H1 (cell line): ENCODE results near the gene S100A12. TPM values are rescaled to one million over a fixed set of nuclear protein-coding genes. Genes with fewer than 3 reads are reported as not detected.

Experiments
- CTCF ChIA-PET: fragments of 300-600 bp; sonication (Branson Sonifier 250); formaldehyde crosslinking; loops from one replicate; lab custom pipeline; 2021; ENCODE audit not compliant: partially characterized antibody; lab: Charles Lee
- POLR2A ChIA-PET: fragments of 300-600 bp; sonication (Branson Sonifier 250); formaldehyde crosslinking; loops from one replicate; lab custom pipeline; 2021; ENCODE audit warnings: inconsistent platforms; ENCODE audit not compliant: partially characterized antibody; lab: Charles Lee
- DNase-seq, 2 experiments: peaks; one replicate each; pipeline versions ENCODE4 v3.0.0 to v3.0.0-alpha.2; 2010 to 2022; ENCODE audit warnings: low spot score in 2 of 2, low read depth in 1 of 2, mixed read lengths in 1 of 2
- FAIRE-seq: peaks from 2 replicates; lab custom pipeline; 2011; peaks lifted over from hg19 to GRCh38; lab: Jason Lieb, UNC
- H2AFZ ChIP-seq: 2 replicates; pipeline ENCODE4 v1.8.1; 2012; ENCODE audit warnings: low read length, inconsistent platforms
- H2AK5ac ChIP-seq: 2 replicates; pipeline ENCODE4 v1.6.1; 2013; ENCODE audit warnings: low read depth, low read length
- H2BK120ac ChIP-seq: replicated peaks from 2 replicates; pipeline ENCODE3; 2013; ENCODE audit warnings: low read depth, low read length, inconsistent platforms
- H2BK12ac ChIP-seq: 2 replicates; pipeline ENCODE4 v1.6.1; 2013; ENCODE audit warnings: low read depth, low read length
- H2BK15ac ChIP-seq: 2 replicates; pipeline ENCODE4 v1.6.1; 2013; ENCODE audit warnings: low read length
- H2BK20ac ChIP-seq: 2 replicates; pipeline ENCODE4 v1.6.1; 2013; ENCODE audit warnings: low read length
- H2BK5ac ChIP-seq: 2 replicates; pipeline ENCODE4 v1.6.1; 2013; ENCODE audit warnings: low read depth, low read length
- H3K14ac ChIP-seq: 2 replicates; pipeline ENCODE4 v1.6.1; 2013; ENCODE audit warnings: inconsistent platforms; ENCODE audit not compliant: insufficient read length
- H3K18ac ChIP-seq: 2 replicates; pipeline ENCODE4 v1.6.1; 2013; ENCODE audit warnings: low read length; ENCODE audit errors: extremely low read depth
- H3K23ac ChIP-seq: 2 replicates; pipeline ENCODE4 v1.6.1; 2013; ENCODE audit warnings: inconsistent platforms; ENCODE audit not compliant: insufficient read length
- H3K23me2 ChIP-seq: 2 replicates; pipeline ENCODE4 v1.6.1; 2013; ENCODE audit warnings: low read depth, low read length
- H3K27ac ChIP-seq: 2 replicates; pipeline ENCODE4 v1.6.1; 2011; ENCODE audit warnings: low read depth, low read length, inconsistent platforms
- H3K27me3 ChIP-seq, 4 experiments: replicated peaks in 1 of 4; 1 replicate in 1 of 4; 2 replicates in 3 of 4; pipeline versions ENCODE4 v1.6.1 to v1.8.1; 2011 to 2013; ENCODE audit warnings: low read length in 3 of 4, mild to moderate bottlenecking in 3 of 4, inconsistent platforms in 2 of 4, mixed read lengths in 2 of 4, moderate library complexity in 1 of 4; ENCODE audit not compliant: control insufficient read depth in 3 of 4, insufficient read depth in 3 of 4; ENCODE audit errors: extremely low read depth in 1 of 4
- H3K36me3 ChIP-seq, 4 experiments: 2 replicates each; pipeline versions ENCODE4 v1.6.1 to v1.8.1; 2011 to 2013; ENCODE audit warnings: mild to moderate bottlenecking in 4 of 4, low read length in 3 of 4, moderate library complexity in 2 of 4, control low read depth in 1 of 4, inconsistent platforms in 1 of 4; ENCODE audit not compliant: insufficient read depth in 4 of 4, control insufficient read depth in 2 of 4
- H3K4ac ChIP-seq: replicated peaks from 2 replicates; pipeline ENCODE3; 2013; ENCODE audit warnings: low read length, low read depth, mixed read lengths, inconsistent platforms; ENCODE audit not compliant: insufficient read length
- H3K4me1 ChIP-seq, 4 experiments: replicated peaks in 1 of 4; 1 replicate in 1 of 4; 2 replicates in 3 of 4; pipeline versions ENCODE4 v1.6.1 to v1.8.1; 2011 to 2013; ENCODE audit warnings: low read length in 3 of 4, inconsistent platforms in 2 of 4, mixed read lengths in 1 of 4; ENCODE audit not compliant: insufficient read depth in 4 of 4, control insufficient read depth in 3 of 4
- H3K4me2 ChIP-seq, 2 experiments: 2 replicates each; pipeline versions ENCODE4 v1.6.1 to v1.8.1; 2011 to 2013; ENCODE audit warnings: low read depth in 2 of 2, low read length in 2 of 2, control low read depth in 1 of 2, inconsistent platforms in 1 of 2, mild to moderate bottlenecking in 1 of 2; ENCODE audit not compliant: insufficient read depth in 1 of 2
- H3K4me3 ChIP-seq, 4 experiments: fragments of 200-600, 300-600 bp in 1 of 4; sonication (generic), shearing (Covaris generic), sonication (Bioruptor Twin) in 1 of 4; 2 replicates each; pipeline versions ENCODE4 v1.5.1 to v1.8.1; 2011 to 2016; ENCODE audit warnings: low read length in 4 of 4, low read depth in 3 of 4, control low read depth in 2 of 4, inconsistent platforms in 2 of 4, mild to moderate bottlenecking in 2 of 4, mixed read lengths in 1 of 4, moderate library complexity in 1 of 4; ENCODE audit not compliant: insufficient read depth in 2 of 4; ENCODE audit errors: extremely low read depth in 1 of 4
- H3K56ac ChIP-seq: replicated peaks from 2 replicates; pipeline ENCODE3; 2013; ENCODE audit warnings: low read depth, mild to moderate bottlenecking, mixed read lengths, low read length, inconsistent platforms; ENCODE audit not compliant: insufficient read length
- H3K79me1 ChIP-seq: 2 replicates; pipeline ENCODE4 v1.6.1; 2013; ENCODE audit warnings: low read depth, low read length, control low read depth
- H3K79me2 ChIP-seq, 2 experiments: 2 replicates each; pipeline versions ENCODE4 v1.6.1 to v1.8.1; 2012 to 2013; ENCODE audit warnings: low read length in 2 of 2, mild to moderate bottlenecking in 2 of 2, inconsistent platforms in 1 of 2; ENCODE audit not compliant: insufficient read depth in 2 of 2, control insufficient read depth in 1 of 2
- H3K9ac ChIP-seq, 4 experiments: replicated peaks in 1 of 4; 1 replicate in 1 of 4; 2 replicates in 3 of 4; pipeline versions ENCODE4 v1.6.1 to v1.8.1; 2011 to 2013; ENCODE audit warnings: low read depth in 3 of 4, low read length in 3 of 4, control low read depth in 2 of 4, mild to moderate bottlenecking in 2 of 4, moderate library complexity in 2 of 4, inconsistent platforms in 1 of 4; ENCODE audit errors: extremely low read depth in 1 of 4
- H3K9me3 ChIP-seq, 2 experiments: 2 replicates each; pipeline versions ENCODE4 v1.6.1 to v1.8.1; 2012 to 2013; ENCODE audit warnings: mild to moderate bottlenecking in 2 of 2, moderate library complexity in 2 of 2, control low read depth in 1 of 2, inconsistent platforms in 1 of 2, low read depth in 1 of 2, low read length in 1 of 2, mixed read lengths in 1 of 2; ENCODE audit not compliant: insufficient read depth in 2 of 2
- H4K20me1 ChIP-seq, 2 experiments: replicated peaks in 1 of 2; 2 replicates each; pipeline versions ENCODE3 to v1.8.1; 2011 to 2013; ENCODE audit warnings: inconsistent platforms in 2 of 2, low read length in 2 of 2, mild to moderate bottlenecking in 1 of 2; ENCODE audit not compliant: insufficient read depth in 2 of 2, control insufficient read depth in 1 of 2
- H4K5ac ChIP-seq: 2 replicates; pipeline ENCODE4 v1.6.1; 2013; ENCODE audit warnings: low read length, low read depth, mixed read lengths, inconsistent platforms; ENCODE audit not compliant: insufficient read length
- H4K8ac ChIP-seq: 2 replicates; pipeline ENCODE4 v1.8.0; 2013; ENCODE audit warnings: mild to moderate bottlenecking, moderate library complexity, low read length, inconsistent platforms; ENCODE audit not compliant: insufficient read depth; ENCODE audit errors: extremely low read depth
- H4K91ac ChIP-seq: replicated peaks from 2 replicates; pipeline ENCODE3; 2013; ENCODE audit warnings: low read length, mixed read lengths, inconsistent platforms; ENCODE audit not compliant: insufficient read length
- HDAC6 ChIP-seq: IDR thresholded peaks from one replicate; pipeline ENCODE4 v1.7.1; 2012; ENCODE audit warnings: low read depth, mild to moderate bottlenecking, inconsistent platforms, low read length, moderate library complexity
- WGBS, 2 experiments: shearing (Covaris generic) in 1 of 2; methylation state at CpG; one replicate each; pipeline versions ENCODE4 v1.1.6 to v1.1.7; 2013 to 2015; ENCODE audit warnings: low lambda C conversion rate in 2 of 2, mixed read lengths in 2 of 2, inconsistent platforms in 1 of 2, low coverage in 1 of 2, missing lambda C conversion rate in 1 of 2; ENCODE audit not compliant: insufficient replicate concordance in 2 of 2, insufficient coverage in 1 of 2, insufficient read length in 1 of 2; ENCODE audit errors: extremely low coverage in 1 of 2, missing lambda C conversion rate in 1 of 2; 5-methylcytosine and 5-hydroxymethylcytosine counted together
- polyA plus RNA-seq, 7 experiments: library from polyadenylated mRNA; depleted of rRNA in 3 of 7; stranded (reverse) in 5 of 7; unstranded in 2 of 7; fragments of >200 nt in 5 of 7; fragments of 200-250 nt in 2 of 7; gene quantifications; 1 replicate in 5 of 7; 2 replicates in 1 of 7; 4 replicates in 1 of 7; pipeline versions ENCODE4 v1.2.1 to v1.2.3, GENCODE V29; 2011 to 2013; ENCODE audit warnings: missing spikeins in 2 of 7, mixed read lengths in 2 of 7
- total RNA-seq: library from RNA; stranded (reverse); fragmentation: NEBNext Ultra II Directional; extraction: Animal tissue kit (Norgen Biotek cat#: 25700); gene quantifications from 2 replicates; pipeline ENCODE4 v1.2.1, GENCODE V29; 2021

Gene S100A12
- total and polyA plus RNA-seq, 2 of the 8 experiments (the other 6 are each of a cell fraction or from before 2014, with no cell fraction given) = not detected

- H3K9me3 ChIP-seq = no peaks in the 10 kb centered on the region
- no peaks in the 10 kb centered on the region for H3K79me2 ChIP-seq
- no peak overlapping the region for H3K23ac ChIP-seq
- no peaks in the 10 kb centered on the region for H3K23me2 ChIP-seq
- H2BK15ac ChIP-seq = no peak overlapping the region
- H3K36me3 ChIP-seq = no peaks in the 10 kb centered on the region
- H2AK5ac ChIP-seq = no peak overlapping the region
- H3K27ac ChIP-seq = no peak overlapping the region
- no peak overlapping the region for H2BK20ac ChIP-seq
- H3K9ac ChIP-seq = no peak overlapping the region
- H2BK120ac ChIP-seq = no peak overlapping the region
- H3K79me1 ChIP-seq = no peaks in the 10 kb centered on the region
- peaks cover 0 to 2% (median 0%) of the 10 kb centered on the region in 4 experiments; a peak in 1 of 7 replicates for H3K27me3 ChIP-seq
- no peaks in the 10 kb centered on the region; a peak in 1 of 7 replicates for H3K4me1 ChIP-seq
- FAIRE-seq = no peak
- H3K56ac ChIP-seq = no peak overlapping the region
- peak in 1 of 2 experiments; percentile 40 for DNase-seq
- no peak overlapping the region for H3K4me2 ChIP-seq
- no peak overlapping the region for H4K8ac ChIP-seq
- H3K18ac ChIP-seq = no peak overlapping the region
- ChIA-PET CTCF (interaction anchor here (0.9 to 1.5 kb wide), 6 partner anchors 9 to 149 kb away, joined by 3 to 5 read pairs (median 4); partner anchors contain the start of gene PGLYRP3), POLR2A (interaction anchor here (0.6 kb wide), 1 partner anchor 303 kb away, joined by 3 read pairs; no protein-coding TSS in a partner anchor)
- H3K14ac ChIP-seq = no peak overlapping the region
- WGBS, 2 experiments = 90% methylated on average over 12 of the region's 14 CpGs; no CpG with 5 or more reads in 1 of the 2 experiments
- TF ChIP-seq HDAC6 = no peak
- H4K91ac ChIP-seq = no peak overlapping the region
- H3K4me3 ChIP-seq = no peak overlapping the region
- no peak overlapping the region for H2AFZ ChIP-seq
- H3K4ac ChIP-seq = no peak overlapping the region
- no peak overlapping the region for H2BK12ac ChIP-seq
- H4K20me1 ChIP-seq = no peaks in the 10 kb centered on the region
- no peak overlapping the region for H4K5ac ChIP-seq
- no peak overlapping the region for H2BK5ac ChIP-seq
These were observed 30.0 kb downstream of the S100A12 start for GRCh38 chr1:153345187-153346076.
